Measurements from ENCODE around the gene CFI. TPM values are rescaled to one million over a fixed set of nuclear protein-coding genes. Genes with fewer than 3 reads are reported as not detected.
A peak's percentile ranks its signal among the peaks of the same experiment; 100 is the strongest.

The CFI gene
- total RNA-seq, 1 donor from 2014 or later = 54.8 TPM

DNA sequence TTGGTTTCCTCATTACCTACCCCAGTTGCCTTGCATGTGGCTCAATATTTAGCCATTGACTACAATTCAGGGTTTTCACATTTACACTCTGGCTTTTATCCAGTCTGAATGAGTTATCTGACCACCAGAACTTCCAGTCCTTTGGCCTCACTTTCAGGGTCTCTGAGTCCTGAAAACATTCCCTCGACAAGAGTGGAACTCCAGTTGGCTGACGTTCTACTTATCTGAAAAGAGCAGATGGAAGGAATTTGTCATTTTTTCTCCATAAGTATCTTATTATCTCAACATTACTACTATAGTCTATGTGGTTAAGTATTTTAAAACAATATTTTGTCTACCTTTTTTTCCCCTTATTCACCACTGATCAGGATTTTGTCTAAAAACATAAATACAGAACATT lies 93.4 kb downstream of the CFI start:
- H3K9me3 ChIP-seq = no peaks in the 10 kb centered on the region
- TF ChIP-seq, protein P1, sequence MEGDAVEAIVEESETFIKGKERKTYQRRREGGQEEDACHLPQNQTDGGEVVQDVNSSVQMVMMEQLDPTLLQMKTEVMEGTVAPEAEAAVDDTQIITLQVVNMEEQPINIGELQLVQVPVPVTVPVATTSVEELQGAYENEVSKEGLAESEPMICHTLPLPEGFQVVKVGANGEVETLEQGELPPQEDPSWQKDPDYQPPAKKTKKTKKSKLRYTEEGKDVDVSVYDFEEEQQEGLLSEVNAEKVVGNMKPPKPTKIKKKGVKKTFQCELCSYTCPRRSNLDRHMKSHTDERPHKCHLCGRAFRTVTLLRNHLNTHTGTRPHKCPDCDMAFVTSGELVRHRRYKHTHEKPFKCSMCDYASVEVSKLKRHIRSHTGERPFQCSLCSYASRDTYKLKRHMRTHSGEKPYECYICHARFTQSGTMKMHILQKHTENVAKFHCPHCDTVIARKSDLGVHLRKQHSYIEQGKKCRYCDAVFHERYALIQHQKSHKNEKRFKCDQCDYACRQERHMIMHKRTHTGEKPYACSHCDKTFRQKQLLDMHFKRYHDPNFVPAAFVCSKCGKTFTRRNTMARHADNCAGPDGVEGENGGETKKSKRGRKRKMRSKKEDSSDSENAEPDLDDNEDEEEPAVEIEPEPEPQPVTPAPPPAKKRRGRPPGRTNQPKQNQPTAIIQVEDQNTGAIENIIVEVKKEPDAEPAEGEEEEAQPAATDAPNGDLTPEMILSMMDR (IDR thresholded peaks at IDR 0.05) = no peak
- peaks cover 6% of the 10 kb centered on the region for H3K4me1 ChIP-seq
- intact Hi-C loops (cut with DNase I) = no loop called here
- H3K27ac ChIP-seq = no peak overlapping the region
- no peak overlapping the region for H3K4me3 ChIP-seq
- no peak for DNase-seq
- no peaks in the 10 kb centered on the region for H3K27me3 ChIP-seq (ENCODE audit: low read depth)
- peaks cover 22% of the 10 kb centered on the region for H3K36me3 ChIP-seq
- no peak for ATAC-seq

DNA sequence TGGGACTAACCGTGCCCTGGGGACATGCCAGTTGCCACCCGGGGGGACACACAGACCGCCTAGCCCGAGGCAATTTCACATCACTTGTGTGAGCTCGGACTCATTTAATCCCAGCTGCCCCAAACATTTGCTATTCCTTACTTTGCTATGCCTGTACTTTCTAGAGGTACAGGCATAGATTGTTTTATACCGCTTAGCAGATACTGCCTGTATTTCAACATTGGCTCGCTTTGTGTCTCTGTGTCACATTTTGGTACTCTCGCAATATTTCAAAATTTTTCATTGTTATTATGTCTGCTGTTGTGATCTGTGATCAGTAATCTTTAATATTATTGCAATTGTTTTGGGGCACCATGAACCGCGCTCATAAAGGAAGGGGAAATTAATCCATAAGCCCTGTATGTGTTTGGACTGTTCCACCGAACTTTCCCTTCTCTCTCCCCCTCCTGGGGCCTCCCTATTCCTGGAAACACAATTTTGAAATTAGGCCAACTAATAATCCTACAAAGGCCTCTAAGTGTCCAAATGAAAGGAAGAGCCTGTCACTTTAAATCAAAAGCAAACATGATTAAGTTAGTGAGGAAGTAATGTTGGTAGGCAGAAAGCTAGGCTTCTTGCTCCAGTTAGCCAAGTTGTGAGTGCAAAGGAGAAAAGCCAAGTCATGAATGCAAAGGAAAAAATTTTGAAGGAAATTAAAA lies 98.0 kb downstream of the CFI start:
- ATAC-seq = peak; percentile 9 to 20

DNA sequence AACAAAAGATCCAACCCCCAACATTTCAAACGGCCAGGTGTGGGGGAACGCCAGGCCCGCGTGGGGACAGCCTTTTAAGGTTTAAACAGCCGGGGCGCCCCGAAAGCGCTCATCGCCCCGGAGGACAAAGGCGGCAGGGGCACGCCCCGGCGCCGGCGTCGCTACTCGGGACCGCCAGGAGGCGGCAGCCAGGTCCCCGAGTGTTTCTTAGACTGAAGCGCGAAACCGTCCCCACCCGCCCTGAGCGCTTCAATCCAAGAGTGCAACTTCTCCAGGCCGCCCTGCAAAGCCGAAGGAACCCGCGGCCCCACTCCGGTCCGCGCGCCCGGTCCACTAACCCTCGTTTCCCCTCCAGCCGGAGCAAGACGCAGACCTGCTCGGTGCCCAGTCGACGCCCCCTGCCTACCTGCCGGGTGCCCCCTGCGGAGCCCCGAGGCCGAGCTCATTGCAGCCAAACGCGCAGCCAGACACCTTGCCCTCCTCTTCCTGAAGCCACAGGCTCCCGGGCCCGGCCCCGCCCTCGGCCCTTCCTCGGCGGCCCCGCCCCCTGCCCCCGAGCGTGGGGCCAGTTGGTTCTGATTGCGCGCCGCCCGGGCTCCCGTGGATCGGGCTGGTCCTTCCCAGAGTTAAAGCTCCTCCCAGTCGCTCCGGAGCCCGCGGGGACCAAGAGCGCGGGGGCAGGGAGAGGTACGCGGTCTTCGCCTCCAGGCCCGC lies 98.7 kb downstream of the CFI start, which contains the start of gene CASP6:
Gene CASP6 (minus strand): TSS at position 496 of the 714 bp plus-strand sequence. CDS start 50 bp downstream, at position 446.
- intact Hi-C loops (cut with DNase I) = no loop called here
- peak; percentile 97 to 98 for ATAC-seq

More for the DNA sequence above, 98.0 kb downstream of the CFI start:
- TF ChIP-seq, protein P1 (IDR thresholded peaks at IDR 0.05) = no peak
- H3K27ac ChIP-seq = peak overlapping the region; percentile 81
- peaks cover 22% of the 10 kb centered on the region for H3K4me1 ChIP-seq
- H3K36me3 ChIP-seq = peaks cover 3% of the 10 kb centered on the region
- no peaks in the 10 kb centered on the region for H3K27me3 ChIP-seq (ENCODE audit: low read depth)
- intact Hi-C loops (cut with DNase I) = no loop called here
- no peak for DNase-seq
- H3K9me3 ChIP-seq = no peaks in the 10 kb centered on the region
- H3K4me3 ChIP-seq = peak overlapping the region; percentile 77

DNA sequence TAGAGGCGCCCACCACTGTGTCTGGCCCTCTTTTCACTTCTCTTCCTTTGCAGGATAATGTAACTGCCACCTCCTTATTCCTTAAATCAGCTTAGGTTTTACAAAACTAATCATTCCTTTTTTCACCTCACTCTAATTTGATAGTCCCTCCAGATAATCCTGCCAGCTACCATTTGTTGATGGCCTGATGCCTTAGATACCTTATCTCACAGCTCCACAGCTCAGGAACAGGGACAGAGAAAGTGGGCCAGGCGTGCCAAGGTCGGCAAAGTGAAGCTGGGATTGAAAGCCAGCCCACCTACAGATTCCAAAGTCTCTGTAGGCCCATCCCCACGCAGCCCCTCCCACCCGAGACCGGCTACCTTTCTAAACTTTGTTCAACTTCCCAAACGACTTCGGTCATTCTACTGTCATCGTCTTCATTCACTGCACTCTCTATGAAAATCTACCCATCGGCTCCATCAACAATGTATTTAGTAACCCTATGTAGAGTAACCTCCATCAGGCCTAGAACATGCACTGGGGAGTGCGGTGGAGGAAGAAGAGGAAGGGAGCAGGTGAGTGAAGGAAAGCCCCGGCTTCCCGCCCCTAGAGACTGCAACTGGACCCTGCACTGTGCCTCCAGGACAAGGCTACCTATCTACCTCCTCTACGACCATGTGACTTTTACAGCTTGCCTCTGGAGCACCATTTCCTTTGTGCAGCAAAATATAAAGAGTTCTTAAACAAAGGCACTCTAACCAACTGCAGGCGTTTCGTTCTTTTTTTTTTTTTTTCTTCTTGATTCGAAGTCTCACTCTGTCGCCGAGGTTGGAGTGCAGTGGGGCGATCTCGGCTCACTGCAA lies 100.0 kb downstream of the CFI start:
- Histone ChIP-seq H3K4me3 (peak overlapping the region; percentile 77), H3K9me3 (no peaks in the 10 kb centered on the region), H3K36me3 (peaks cover 16% of the 10 kb centered on the region), H3K4me1 (peaks cover 22% of the 10 kb centered on the region), H3K27ac (peak overlapping the region; percentile 81), H3K27me3 (ENCODE audit: low read depth) (no peaks in the 10 kb centered on the region)
- DNase-seq = no peak
- ATAC-seq = no peak
- TF ChIP-seq, protein P1 (IDR thresholded peaks at IDR 0.05) = no peak
- intact Hi-C loops (cut with DNase I) = no loop called here

More for the DNA sequence above, 98.7 kb downstream of the CFI start, which contains the start of gene CASP6:
- Histone ChIP-seq H3K9me3 (no peaks in the 10 kb centered on the region), H3K27ac (peak within 1 kb of the TSS; percentile 81), H3K27me3 (ENCODE audit: low read depth) (no peaks in the 10 kb centered on the region), H3K36me3 (peaks cover 3% of the 10 kb centered on the region), H3K4me3 (peak within 1 kb of the TSS; percentile 77), H3K4me1 (peaks cover 22% of the 10 kb centered on the region)
- peak; percentile 94 for DNase-seq
- TF ChIP-seq, protein P1 (IDR thresholded peaks at IDR 0.05) = peak; percentile 79

DNA sequence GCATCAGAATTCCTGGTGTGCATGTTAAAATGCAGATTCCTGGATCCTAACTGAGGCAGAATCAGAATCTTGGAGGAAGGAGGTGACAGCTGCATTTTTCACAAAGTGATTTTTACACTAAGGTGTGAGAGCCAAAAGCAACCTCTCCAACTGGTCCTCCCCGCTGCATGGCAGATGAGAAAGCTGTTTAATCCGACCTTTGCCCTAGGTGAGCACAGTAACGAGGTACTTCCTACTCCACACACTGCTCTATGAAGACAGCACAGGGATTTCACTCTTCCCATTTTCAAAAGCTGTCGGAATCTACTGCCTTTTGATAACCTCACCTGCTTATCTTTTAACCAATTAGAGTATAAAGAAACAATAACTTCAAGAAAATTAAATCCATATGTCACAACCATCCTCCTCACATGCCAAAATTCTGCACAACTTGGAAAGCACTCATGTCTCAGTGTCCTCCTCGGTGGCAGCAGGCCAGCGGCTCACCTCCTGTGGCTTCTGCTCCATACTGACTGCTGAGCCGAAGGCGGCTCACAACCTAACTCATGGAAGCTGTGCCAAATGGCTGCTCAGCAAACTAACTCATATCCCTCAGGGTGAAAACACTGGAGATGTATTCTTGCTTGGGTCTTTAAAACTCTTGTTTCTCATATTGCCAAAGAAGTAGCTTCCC lies 102.1 kb downstream of the CFI start:
- H3K27ac ChIP-seq = no peak overlapping the region
- DNase-seq = no peak
- no peak overlapping the region for H3K4me3 ChIP-seq
- intact Hi-C loops (cut with DNase I) = no loop called here
- ATAC-seq = no peak
- no peaks in the 10 kb centered on the region for H3K27me3 ChIP-seq (ENCODE audit: low read depth)
- no peaks in the 10 kb centered on the region for H3K9me3 ChIP-seq
- TF ChIP-seq, protein P1 (IDR thresholded peaks at IDR 0.05) = no peak
- H3K4me1 ChIP-seq = peaks cover 22% of the 10 kb centered on the region
- H3K36me3 ChIP-seq = peaks cover 36% of the 10 kb centered on the region

Data from lower lobe of right lung (tissue), 2 donors.